Measurements from ENCODE around the gene RRBP1.

RRBP1 gene

DNA sequence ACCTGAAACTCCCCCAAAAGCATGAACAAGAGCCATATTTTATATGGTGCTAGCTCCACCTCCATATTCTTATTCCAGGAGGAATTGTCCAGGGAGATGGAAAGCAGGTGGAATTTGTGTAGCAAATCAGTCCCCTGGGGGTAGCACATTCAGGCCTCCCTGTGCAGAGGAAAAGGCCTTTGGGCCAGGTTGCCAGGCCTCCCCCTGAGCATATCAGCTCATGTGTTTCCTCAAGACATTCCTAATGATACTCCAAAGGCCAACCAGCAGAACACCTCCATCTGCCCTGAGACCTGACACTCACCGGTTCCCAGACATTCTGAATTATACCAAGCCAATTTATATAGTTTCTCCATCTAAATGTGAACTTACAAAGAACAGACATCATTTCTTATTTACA is 15.1 kb upstream of the RRBP1 start:
- Histone ChIP-seq H3K9ac (ENCODE audit: low read depth, low read length, poor library complexity, severe bottlenecking) (no peak overlapping the region), H3K4me2 (ENCODE audit: low read depth, low read length, poor library complexity, severe bottlenecking) (no peak overlapping the region), H3K4me3 (ENCODE audit: low read length, poor library complexity, severe bottlenecking) (no peak overlapping the region), H3K4me1 (ENCODE audit: insufficient read depth, low read length, poor library complexity, severe bottlenecking) (no peaks in the 10 kb centered on the region), H4K20me1 (ENCODE audit: insufficient read depth, low read length, poor library complexity, severe bottlenecking) (no peaks in the 10 kb centered on the region), H3K9me2 (replicated peaks; ENCODE audit: low read depth, low read length) (no peaks in the 10 kb centered on the region), H3F3A (ENCODE audit: low read depth) (no peaks in the 10 kb centered on the region), H3K27me3 (ENCODE audit: insufficient read depth, low read length, poor library complexity, severe bottlenecking) (no peaks in the 10 kb centered on the region), H3K36me3 (ENCODE audit: insufficient read depth, low read length) (no peaks in the 10 kb centered on the region), H2AFZ (ENCODE audit: low read length) (no peak overlapping the region), H3K9me3 (ENCODE audit: insufficient read depth, low read depth, low read length) (no peaks in the 10 kb centered on the region), H3K79me2 (ENCODE audit: insufficient read depth, low read length) (no peaks in the 10 kb centered on the region)
- TF ChIP-seq, protein P1, sequence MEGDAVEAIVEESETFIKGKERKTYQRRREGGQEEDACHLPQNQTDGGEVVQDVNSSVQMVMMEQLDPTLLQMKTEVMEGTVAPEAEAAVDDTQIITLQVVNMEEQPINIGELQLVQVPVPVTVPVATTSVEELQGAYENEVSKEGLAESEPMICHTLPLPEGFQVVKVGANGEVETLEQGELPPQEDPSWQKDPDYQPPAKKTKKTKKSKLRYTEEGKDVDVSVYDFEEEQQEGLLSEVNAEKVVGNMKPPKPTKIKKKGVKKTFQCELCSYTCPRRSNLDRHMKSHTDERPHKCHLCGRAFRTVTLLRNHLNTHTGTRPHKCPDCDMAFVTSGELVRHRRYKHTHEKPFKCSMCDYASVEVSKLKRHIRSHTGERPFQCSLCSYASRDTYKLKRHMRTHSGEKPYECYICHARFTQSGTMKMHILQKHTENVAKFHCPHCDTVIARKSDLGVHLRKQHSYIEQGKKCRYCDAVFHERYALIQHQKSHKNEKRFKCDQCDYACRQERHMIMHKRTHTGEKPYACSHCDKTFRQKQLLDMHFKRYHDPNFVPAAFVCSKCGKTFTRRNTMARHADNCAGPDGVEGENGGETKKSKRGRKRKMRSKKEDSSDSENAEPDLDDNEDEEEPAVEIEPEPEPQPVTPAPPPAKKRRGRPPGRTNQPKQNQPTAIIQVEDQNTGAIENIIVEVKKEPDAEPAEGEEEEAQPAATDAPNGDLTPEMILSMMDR (conservative IDR thresholded peaks at IDR 0.05; ENCODE audit: low read length) = no peak
- TF ChIP-seq EZH2phosphoT487 (IDR thresholded peaks at IDR 0.05; ENCODE audit: borderline replicate concordance) = no peak

DNA sequence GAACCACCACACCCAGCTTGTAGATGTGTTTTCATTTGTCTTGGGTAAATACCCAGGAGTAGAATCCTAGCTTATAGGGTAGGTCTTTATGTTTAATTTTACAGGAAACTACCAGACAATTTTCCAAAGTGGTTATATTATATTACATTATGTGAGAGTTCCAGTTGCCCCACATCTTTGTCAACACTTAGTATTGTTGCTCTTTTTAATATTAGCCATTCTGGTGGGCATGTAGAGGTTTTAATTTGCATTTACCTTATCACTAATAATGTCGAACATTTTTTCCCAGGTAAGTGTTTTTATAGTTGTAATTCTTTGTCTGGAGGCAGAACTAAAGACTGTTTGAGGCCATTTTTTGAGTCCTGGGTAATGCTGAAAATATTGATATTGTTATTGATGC is 14.2 kb upstream of the RRBP1 start:
- Histone ChIP-seq H3K36me3 (ENCODE audit: insufficient read depth, low read length) (no peaks in the 10 kb centered on the region), H2AFZ (ENCODE audit: low read length) (no peak overlapping the region), H3K4me2 (ENCODE audit: low read depth, low read length, poor library complexity, severe bottlenecking) (no peak overlapping the region), H3K4me3 (ENCODE audit: low read length, poor library complexity, severe bottlenecking) (no peak overlapping the region), H3K4me1 (ENCODE audit: insufficient read depth, low read length, poor library complexity, severe bottlenecking) (no peaks in the 10 kb centered on the region), H3K9ac (ENCODE audit: low read depth, low read length, poor library complexity, severe bottlenecking) (no peak overlapping the region), H3F3A (ENCODE audit: low read depth) (no peaks in the 10 kb centered on the region), H3K9me2 (replicated peaks; ENCODE audit: low read depth, low read length) (no peaks in the 10 kb centered on the region), H4K20me1 (ENCODE audit: insufficient read depth, low read length, poor library complexity, severe bottlenecking) (no peaks in the 10 kb centered on the region), H3K79me2 (ENCODE audit: insufficient read depth, low read length) (no peaks in the 10 kb centered on the region), H3K9me3 (ENCODE audit: insufficient read depth, low read depth, low read length) (no peaks in the 10 kb centered on the region), H3K27me3 (ENCODE audit: insufficient read depth, low read length, poor library complexity, severe bottlenecking) (no peaks in the 10 kb centered on the region)
- TF ChIP-seq, protein P1 (conservative IDR thresholded peaks at IDR 0.05; ENCODE audit: low read length) = no peak
- TF ChIP-seq EZH2phosphoT487 (IDR thresholded peaks at IDR 0.05; ENCODE audit: borderline replicate concordance) = no peak

DNA sequence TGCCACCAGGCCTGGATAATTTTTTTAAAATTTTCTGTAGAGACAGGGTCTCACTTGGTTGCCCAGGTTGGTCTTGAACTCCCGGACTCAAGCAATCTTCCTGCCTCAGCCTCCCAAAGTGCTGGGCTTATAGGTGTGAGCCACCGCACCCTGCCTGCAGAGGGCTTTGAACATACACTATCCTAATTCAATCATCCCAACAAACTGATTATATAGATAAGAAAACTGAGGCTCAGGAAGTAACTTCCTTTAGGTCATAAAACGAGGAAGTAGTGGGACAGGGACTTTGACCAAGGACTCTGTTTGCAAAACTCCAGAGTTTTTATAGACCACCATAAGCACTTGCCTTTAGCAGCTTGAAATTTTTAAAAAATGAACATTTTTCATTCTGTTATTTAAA is 12.7 kb upstream of the RRBP1 start:
- no peak overlapping the region for H3K4me2 ChIP-seq (ENCODE audit: low read depth, low read length, poor library complexity, severe bottlenecking)
- TF ChIP-seq, protein P1 (conservative IDR thresholded peaks at IDR 0.05; ENCODE audit: low read length) = no peak
- TF ChIP-seq EZH2phosphoT487 (IDR thresholded peaks at IDR 0.05; ENCODE audit: borderline replicate concordance) = no peak
- H3K79me2 ChIP-seq (ENCODE audit: insufficient read depth, low read length) = no peaks in the 10 kb centered on the region

More for the DNA sequence above, 12.7 kb upstream of the RRBP1 start:
- H4K20me1 ChIP-seq (ENCODE audit: insufficient read depth, low read length, poor library complexity, severe bottlenecking) = no peaks in the 10 kb centered on the region
- H3K9me3 ChIP-seq (ENCODE audit: insufficient read depth, low read depth, low read length) = 0 out of 2 replicates have a peak, but pooled peaks cover 3% of the 10 kb centered on the region
- no peak overlapping the region for H3K9ac ChIP-seq (ENCODE audit: low read depth, low read length, poor library complexity, severe bottlenecking)
- no peaks in the 10 kb centered on the region for H3K36me3 ChIP-seq (ENCODE audit: insufficient read depth, low read length)
- H3F3A ChIP-seq (ENCODE audit: low read depth) = no peaks in the 10 kb centered on the region
- no peaks in the 10 kb centered on the region for H3K9me2 ChIP-seq (replicated peaks; ENCODE audit: low read depth, low read length)
- H3K27me3 ChIP-seq (ENCODE audit: insufficient read depth, low read length, poor library complexity, severe bottlenecking) = no peaks in the 10 kb centered on the region
- H3K4me1 ChIP-seq (ENCODE audit: insufficient read depth, low read length, poor library complexity, severe bottlenecking) = no peaks in the 10 kb centered on the region
- no peak overlapping the region for H2AFZ ChIP-seq (ENCODE audit: low read length)
- H3K4me3 ChIP-seq (ENCODE audit: low read length, poor library complexity, severe bottlenecking) = no peak overlapping the region
